A673 (cell line): ENCODE results near the gene DMD. TPM values are rescaled to one million over a fixed set of nuclear protein-coding genes. Genes with fewer than 3 reads are reported as not detected.

Experiments
- BruUV-seq: library from RNA; stranded (reverse); fragments of 400-500 nt; replicated peaks from 2 replicates; lab custom pipeline; 2021; lab: Mats Ljungman, UMichigan
- CTCF ChIA-PET: fragments of 300-600 bp; sonication (Branson Sonifier 250); formaldehyde crosslinking; loops from one replicate; lab custom pipeline; 2022; ENCODE audit warnings: antibody characterized with exemption; lab: Charles Lee
- POLR2A ChIA-PET: fragments of 300-600 bp; sonication (Branson Sonifier 250); formaldehyde crosslinking; loops from one replicate; lab custom pipeline; 2022; ENCODE audit warnings: antibody characterized with exemption; ENCODE audit not compliant: low non-redundant PET; lab: Charles Lee
- DNase-seq: peaks from one replicate; pipeline ENCODE4 v3.0.0-alpha.2; 2015; ENCODE audit warnings: low spot score
- H3K27ac ChIP-seq: fragments of 200-600 bp; sonication (generic); 2 replicates; pipeline ENCODE4 v1.5.1; 2016; ENCODE audit warnings: mixed run types, low read depth, mild to moderate bottlenecking, mixed read lengths, antibody characterized with exemption, low read length; ENCODE audit not compliant: poor library complexity, severe bottlenecking
- H3K27me3 ChIP-seq: fragments of 200-600 bp; sonication (generic); replicated peaks from 2 replicates; pipeline ENCODE4 v1.6.1; 2017; ENCODE audit warnings: mixed run types, low read depth, mild to moderate bottlenecking, mixed read lengths, antibody characterized with exemption, low read length; ENCODE audit not compliant: insufficient read depth, poor library complexity
- H3K36me3 ChIP-seq: fragments of 200-600 bp; sonication (generic); 2 replicates; pipeline ENCODE4 v1.6.1; 2016; ENCODE audit warnings: mixed run types, mild to moderate bottlenecking, mixed read lengths, antibody characterized with exemption, low read length; ENCODE audit not compliant: insufficient read depth, poor library complexity, severe bottlenecking
- H3K4me1 ChIP-seq: fragments of 200-600 bp; sonication (generic); 2 replicates; pipeline ENCODE4 v1.6.1; 2017; ENCODE audit warnings: mixed run types, mild to moderate bottlenecking, mixed read lengths, antibody characterized with exemption, low read length; ENCODE audit not compliant: insufficient read depth, poor library complexity, severe bottlenecking
- H3K4me3 ChIP-seq: fragments of 200-600 bp; sonication (generic); 2 replicates; pipeline ENCODE4 v1.5.1; 2016; ENCODE audit warnings: low read depth, mixed run types, mild to moderate bottlenecking, mixed read lengths, low read length; ENCODE audit not compliant: poor library complexity, severe bottlenecking
- H3K9me3 ChIP-seq: fragments of 200-600 bp; sonication (generic); 2 replicates; pipeline ENCODE4 v1.6.1; 2016; ENCODE audit warnings: mixed run types, low read depth, mild to moderate bottlenecking, mixed read lengths, antibody characterized with exemption, low read length; ENCODE audit not compliant: poor library complexity, severe bottlenecking
- CTCF ChIP-seq: fragments of 300-800, 200-600 bp; sonication (generic); conservative IDR thresholded peaks from 2 replicates; pipeline ENCODE4 v1.5.1; 2017; ENCODE audit warnings: low read depth, mild to moderate bottlenecking, antibody characterized with exemption, low read length, moderate library complexity, mixed read lengths
- EZH2 ChIP-seq: fragments of 200-600 bp; sonication (generic); IDR thresholded peaks from 2 replicates; pipeline ENCODE4 v1.6.1; 2017; ENCODE audit warnings: borderline replicate concordance, low read depth, mild to moderate bottlenecking, mixed read lengths, antibody characterized with exemption, low read length; ENCODE audit not compliant: poor library complexity, severe bottlenecking
- intact Hi-C: fragments of 100-400 bp; cut with micrococcal nuclease; formaldehyde crosslinking; loops from one replicate; pipeline ENCODE4 v1.10.0; 2022; ENCODE audit not compliant: unreplicated experiment
- total RNA-seq: library from RNA; stranded (reverse); gene quantifications from 2 replicates; pipeline ENCODE4 v1.2.3, GENCODE V29; 2021

DMD gene
- total RNA-seq, 1 experiment from 2014 or later: 5.4 TPM

- CTCF ChIA-PET: no interaction called here
- Histone ChIP-seq H3K4me1 (no peaks in the 10 kb centered on the region), H3K27me3 (no peaks in the 10 kb centered on the region), H3K9me3 (no peaks in the 10 kb centered on the region), H3K4me3 (no peak overlapping the region), H3K27ac (no peak overlapping the region), H3K36me3 (no peaks in the 10 kb centered on the region)
- TF ChIP-seq EZH2 (no peak), CTCF (no peak)
- intact Hi-C loops: no loop called here
- POLR2A ChIA-PET: no interaction called here
- peak; percentile 48 for DNase-seq
- no TSS peak for BruUV-seq
Observed at GRCh38 chrX:31708116-31708515, 1503.2 kb downstream of the DMD start.

- CTCF ChIA-PET: no interaction called here
- no TSS peak for BruUV-seq
- POLR2A ChIA-PET: no interaction called here
- Histone ChIP-seq H3K4me3 (no peak overlapping the region), H3K27ac (no peak overlapping the region), H3K36me3 (no peaks in the 10 kb centered on the region), H3K27me3 (no peaks in the 10 kb centered on the region), H3K4me1 (no peaks in the 10 kb centered on the region), H3K9me3 (no peaks in the 10 kb centered on the region)
- TF ChIP-seq EZH2: no peak
- DNase-seq: peak; percentile 37
- intact Hi-C loops: no loop called here
Observed at GRCh38 chrX:31706466-31706865, 1504.9 kb downstream of the DMD start.

GRCh38 chrX:31705816-31706215, 1505.5 kb downstream of the DMD start:
- no peaks in the 10 kb centered on the region for H3K9me3 ChIP-seq
- POLR2A ChIA-PET: no interaction called here
- CTCF ChIA-PET: no interaction called here
- H3K27me3 ChIP-seq: no peaks in the 10 kb centered on the region
- no peaks in the 10 kb centered on the region for H3K36me3 ChIP-seq
- intact Hi-C loops: no loop called here
- H3K4me3 ChIP-seq: no peak overlapping the region
- TF ChIP-seq EZH2 (no peak), CTCF (no peak)
- H3K4me1 ChIP-seq: no peaks in the 10 kb centered on the region
- DNase-seq: no peak
- H3K27ac ChIP-seq: no peak overlapping the region
- no TSS peak for BruUV-seq

GRCh38 chrX:31704938-31705337, 1506.4 kb downstream of the DMD start:
- Histone ChIP-seq H3K36me3 (no peaks in the 10 kb centered on the region), H3K9me3 (no peaks in the 10 kb centered on the region), H3K27ac (no peak overlapping the region), H3K4me1 (no peaks in the 10 kb centered on the region), H3K4me3 (no peak overlapping the region), H3K27me3 (no peaks in the 10 kb centered on the region)
- DNase-seq: no peak
- no TSS peak for BruUV-seq
- POLR2A ChIA-PET: no interaction called here
- TF ChIP-seq EZH2: no peak
- TF ChIP-seq CTCF: no peak
- intact Hi-C loops: no loop called here
- CTCF ChIA-PET: no interaction called here
